Neural crest cell (in vitro differentiated cells): ENCODE measurements around the gene ZP4. TPM values are rescaled to one million over a fixed set of nuclear protein-coding genes. Genes with fewer than 3 reads are reported as not detected.

Source experiments
- DNase-seq: peaks from one replicate; pipeline ENCODE4 v3.0.0; 2021; ENCODE audit warnings: low read depth, mixed read lengths, low spot score
- H3K27ac Mint-ChIP-seq: one replicate; pipeline ENCODE4 v1.8.0; 2021; ENCODE audit warnings: mild to moderate bottlenecking, mixed read lengths; ENCODE audit not compliant: unreplicated experiment
- H3K27me3 Mint-ChIP-seq: 2 replicates; pipeline ENCODE4 v1.8.0; 2021; ENCODE audit warnings: low read depth, mild to moderate bottlenecking, mixed read lengths
- H3K36me3 Mint-ChIP-seq: 2 replicates; pipeline ENCODE4 v1.8.0; 2021; ENCODE audit warnings: low read depth, mild to moderate bottlenecking, mixed read lengths
- H3K4me1 Mint-ChIP-seq: 2 replicates; pipeline ENCODE4 v1.8.0; 2021; ENCODE audit warnings: mixed read lengths
- H3K4me3 Mint-ChIP-seq: one replicate; pipeline ENCODE4 v1.8.0; 2021; ENCODE audit warnings: mild to moderate bottlenecking, mixed read lengths
- H3K9me3 Mint-ChIP-seq: 2 replicates; pipeline ENCODE4 v1.8.0; 2021; ENCODE audit warnings: mixed read lengths
- CTCF ChIP-seq: fragments of 200-600 bp; sonication (generic); conservative IDR thresholded peaks from 2 replicates; pipeline ENCODE4 v1.5.0; 2021; ENCODE audit warnings: antibody characterized with exemption, mild to moderate bottlenecking
- total RNA-seq: library from RNA; stranded (reverse); gene quantifications from 2 replicates; pipeline ENCODE4 v1.2.1, GENCODE V29; 2021

Gene ZP4
- total RNA-seq, 1 donor from 2014 or later = not detected

GRCh38 chr1:237927198-237927597 lies 36.5 kb upstream of the ZP4 start:
- no peak for DNase-seq
- Mint-ChIP-seq H3K27ac (no peak overlapping the region), H3K9me3 (no peaks in the 10 kb centered on the region), H3K4me3 (no peak overlapping the region), H3K27me3 (no peaks in the 10 kb centered on the region), H3K4me1 (no peaks in the 10 kb centered on the region), H3K36me3 (no peaks in the 10 kb centered on the region)
- TF ChIP-seq CTCF = no peak

GRCh38 chr1:237921306-237921705 lies 30.6 kb upstream of the ZP4 start:
- Mint-ChIP-seq H3K4me3 (no peak overlapping the region), H3K27me3 (no peaks in the 10 kb centered on the region), H3K4me1 (no peaks in the 10 kb centered on the region), H3K36me3 (no peaks in the 10 kb centered on the region), H3K27ac (no peak overlapping the region), H3K9me3 (peaks cover 6% of the 10 kb centered on the region)
- no peak for DNase-seq
- no peak for TF ChIP-seq CTCF

- Mint-ChIP-seq H3K27ac (no peak overlapping the region), H3K27me3 (no peaks in the 10 kb centered on the region), H3K4me3 (no peak overlapping the region), H3K4me1 (no peaks in the 10 kb centered on the region), H3K36me3 (peaks cover 2% of the 10 kb centered on the region), H3K9me3 (peaks cover 14% of the 10 kb centered on the region)
- no peak for DNase-seq
- TF ChIP-seq CTCF = no peak
Observed at GRCh38 chr1:237913345-237913744, 22.6 kb upstream of the ZP4 start.

GRCh38 chr1:237911911-237912310 lies 21.2 kb upstream of the ZP4 start:
- no peak for TF ChIP-seq CTCF
- Mint-ChIP-seq H3K9me3 (peaks cover 10% of the 10 kb centered on the region), H3K36me3 (peaks cover 2% of the 10 kb centered on the region), H3K4me3 (no peak overlapping the region), H3K27ac (no peak overlapping the region), H3K27me3 (no peaks in the 10 kb centered on the region), H3K4me1 (no peaks in the 10 kb centered on the region)
- DNase-seq = no peak

GRCh38 chr1:237910834-237911233 lies 20.1 kb upstream of the ZP4 start:
- no peak for DNase-seq
- TF ChIP-seq CTCF = no peak
- H3K4me3 Mint-ChIP-seq = no peak overlapping the region
- peaks cover 8% of the 10 kb centered on the region for H3K9me3 Mint-ChIP-seq
- H3K27me3 Mint-ChIP-seq = no peaks in the 10 kb centered on the region
- no peaks in the 10 kb centered on the region for H3K4me1 Mint-ChIP-seq
- H3K36me3 Mint-ChIP-seq = peaks cover 2% of the 10 kb centered on the region
- no peak overlapping the region for H3K27ac Mint-ChIP-seq

- Mint-ChIP-seq H3K27ac (no peak overlapping the region), H3K4me3 (no peak overlapping the region), H3K27me3 (no peaks in the 10 kb centered on the region), H3K4me1 (no peaks in the 10 kb centered on the region), H3K9me3 (peaks cover 5% of the 10 kb centered on the region), H3K36me3 (no peaks in the 10 kb centered on the region)
- DNase-seq = no peak
- TF ChIP-seq CTCF = no peak
Observed at GRCh38 chr1:237903961-237904360, 13.2 kb upstream of the ZP4 start.
